ENCODE results near the gene WDR5. TPM values are rescaled to one million over a fixed set of nuclear protein-coding genes. Genes with fewer than 3 reads are reported as not detected.

Gene WDR5
- total RNA-seq, 4 donors from 2014 or later: 15.4 to 26.8 (median 23.1) TPM

- no peak for TF ChIP-seq POLR2A (IDR thresholded peaks at IDR 0.05)
- TF ChIP-seq, protein P1, sequence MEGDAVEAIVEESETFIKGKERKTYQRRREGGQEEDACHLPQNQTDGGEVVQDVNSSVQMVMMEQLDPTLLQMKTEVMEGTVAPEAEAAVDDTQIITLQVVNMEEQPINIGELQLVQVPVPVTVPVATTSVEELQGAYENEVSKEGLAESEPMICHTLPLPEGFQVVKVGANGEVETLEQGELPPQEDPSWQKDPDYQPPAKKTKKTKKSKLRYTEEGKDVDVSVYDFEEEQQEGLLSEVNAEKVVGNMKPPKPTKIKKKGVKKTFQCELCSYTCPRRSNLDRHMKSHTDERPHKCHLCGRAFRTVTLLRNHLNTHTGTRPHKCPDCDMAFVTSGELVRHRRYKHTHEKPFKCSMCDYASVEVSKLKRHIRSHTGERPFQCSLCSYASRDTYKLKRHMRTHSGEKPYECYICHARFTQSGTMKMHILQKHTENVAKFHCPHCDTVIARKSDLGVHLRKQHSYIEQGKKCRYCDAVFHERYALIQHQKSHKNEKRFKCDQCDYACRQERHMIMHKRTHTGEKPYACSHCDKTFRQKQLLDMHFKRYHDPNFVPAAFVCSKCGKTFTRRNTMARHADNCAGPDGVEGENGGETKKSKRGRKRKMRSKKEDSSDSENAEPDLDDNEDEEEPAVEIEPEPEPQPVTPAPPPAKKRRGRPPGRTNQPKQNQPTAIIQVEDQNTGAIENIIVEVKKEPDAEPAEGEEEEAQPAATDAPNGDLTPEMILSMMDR (IDR thresholded peaks at IDR 0.05): no peak
- no peaks in the 10 kb centered on the region for H3K27me3 ChIP-seq
- intact Hi-C loops (cut with DNase I): no loop called here
- no peak overlapping the region for H3K4me3 ChIP-seq
- no peak overlapping the region for H3K27ac ChIP-seq
- peaks cover 43 to 65% (median 48%) of the 10 kb centered on the region in 3 donors for H3K36me3 ChIP-seq
- WGBS, 2 donors: 60% methylated on average over 1 of the region's 20 CpGs; no CpG with 5 or more reads in 1 of the 2 donors
- no peak for DNase-seq
- no peaks in the 10 kb centered on the region for H3K9me3 ChIP-seq
- peaks cover 0 to 6% (median 4%) of the 10 kb centered on the region in 3 donors for H3K4me1 ChIP-seq
Measured at GRCh38 chr9:134158753-134159392, 23.0 kb downstream of the WDR5 start.

DNA sequence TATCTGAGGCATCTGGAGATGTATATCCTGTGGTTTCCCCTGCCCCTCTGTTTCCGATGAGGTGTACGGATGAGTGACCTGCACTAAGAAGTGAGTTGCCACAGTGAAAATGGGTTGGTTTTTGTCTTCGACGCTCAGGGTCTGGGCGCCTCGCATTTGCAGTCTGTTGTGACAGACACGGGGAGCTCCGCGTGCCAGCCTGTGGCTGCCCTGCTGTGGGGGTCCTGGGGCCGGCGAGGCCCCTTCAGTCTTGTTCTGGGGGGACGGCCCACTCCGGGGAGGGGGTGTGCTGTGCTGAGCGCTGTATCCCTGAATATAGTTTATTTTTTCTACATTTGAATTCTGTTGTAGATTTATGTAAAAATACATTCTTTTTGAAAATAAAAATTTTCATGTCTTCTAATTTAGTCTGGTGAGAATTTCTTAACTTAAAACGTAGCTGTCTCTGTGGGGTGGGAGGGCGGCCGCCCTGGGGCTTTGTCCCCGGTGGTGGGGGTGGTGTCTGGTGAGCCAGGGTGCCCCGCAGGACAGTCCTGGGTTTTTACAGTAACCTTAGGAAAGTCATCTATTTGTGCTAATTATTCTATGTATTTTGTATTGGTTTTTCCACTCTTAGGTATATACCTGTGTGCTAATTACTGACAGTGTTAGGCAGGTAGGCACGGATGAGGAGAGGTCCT lies 23.8 kb downstream of the WDR5 start:
- no peak for DNase-seq
- H3K9me3 ChIP-seq: no peaks in the 10 kb centered on the region
- no peaks in the 10 kb centered on the region for H3K27me3 ChIP-seq
- H3K27ac ChIP-seq: no peak overlapping the region
- H3K4me3 ChIP-seq: no peak overlapping the region
- peaks cover 34 to 56% (median 40%) of the 10 kb centered on the region in 3 donors for H3K36me3 ChIP-seq
- H3K4me1 ChIP-seq: peaks cover 0 to 6% (median 4%) of the 10 kb centered on the region in 3 donors
- WGBS, 2 donors: 87 to 89% methylated on average over 13 to 20 of the region's 20 CpGs
- intact Hi-C loops (cut with DNase I): no loop called here
- TF ChIP-seq POLR2A (IDR thresholded peaks at IDR 0.05): no peak
- TF ChIP-seq, protein P1 (IDR thresholded peaks at IDR 0.05): no peak

DNA sequence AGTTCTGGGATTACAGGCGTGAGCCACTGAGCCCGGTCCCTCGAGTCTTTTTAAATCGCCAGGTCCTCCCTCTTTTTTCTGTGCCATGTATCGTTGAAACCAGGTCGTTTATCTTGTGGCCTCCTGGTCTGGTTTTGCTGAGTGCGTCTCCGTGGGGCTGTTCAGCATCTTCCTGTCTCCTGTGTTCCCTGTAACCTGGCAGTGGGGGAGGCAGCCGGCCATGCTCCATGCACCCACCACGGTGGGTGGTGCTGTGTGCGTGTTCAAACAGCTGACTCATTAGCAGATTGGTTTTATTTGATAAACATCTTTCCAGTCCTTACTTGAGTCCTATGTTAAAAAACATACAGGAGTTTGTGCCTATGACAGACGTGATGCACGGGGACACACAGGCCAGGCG lies 25.8 kb downstream of the WDR5 start:
- no peak overlapping the region for H3K27ac ChIP-seq
- H3K36me3 ChIP-seq: peaks cover 16 to 37% (median 21%) of the 10 kb centered on the region in 3 donors
- no peak for DNase-seq
- H3K27me3 ChIP-seq: no peaks in the 10 kb centered on the region
- intact Hi-C loops (cut with DNase I): no loop called here
- no peak overlapping the region for H3K4me3 ChIP-seq
- peaks cover 0 to 6% (median 4%) of the 10 kb centered on the region in 3 donors for H3K4me1 ChIP-seq
- H3K9me3 ChIP-seq: no peaks in the 10 kb centered on the region
- 76 to 85% methylated on average over 11 to 14 of the region's 14 CpGs for WGBS, 2 donors
- TF ChIP-seq, protein P1 (IDR thresholded peaks at IDR 0.05): no peak
- no peak for TF ChIP-seq POLR2A (IDR thresholded peaks at IDR 0.05)

DNA sequence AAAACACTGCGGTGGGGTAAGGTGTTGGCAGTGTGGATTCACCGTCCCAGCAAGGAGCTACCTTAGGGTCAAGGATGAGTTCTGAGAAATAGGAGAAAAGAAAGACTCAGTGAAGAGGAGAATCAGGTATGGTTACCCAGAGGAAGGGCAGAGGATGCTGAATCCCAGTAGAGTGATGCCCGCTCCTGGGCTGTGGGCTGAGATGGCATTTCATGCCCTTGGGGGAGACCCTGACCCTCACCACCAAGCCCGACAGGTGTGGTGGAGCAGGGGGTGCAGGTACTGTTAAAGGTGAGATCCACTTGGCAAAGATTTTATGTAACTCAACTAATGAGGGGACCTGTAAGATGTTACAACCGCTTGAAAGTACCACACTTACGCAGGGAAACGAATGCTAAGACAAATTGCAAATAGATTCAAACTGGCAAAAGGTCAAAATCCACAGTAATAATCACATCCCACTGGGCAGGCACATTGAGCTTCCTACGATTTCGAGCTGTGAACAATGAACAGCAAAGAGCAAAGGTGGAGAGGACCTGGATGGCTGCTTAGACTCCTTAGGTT lies 26.4 kb downstream of the WDR5 start:
- no peaks in the 10 kb centered on the region for H3K27me3 ChIP-seq
- no peak for DNase-seq
- TF ChIP-seq POLR2A (IDR thresholded peaks at IDR 0.05): no peak
- TF ChIP-seq, protein P1 (IDR thresholded peaks at IDR 0.05): no peak
- 88 to 95% methylated on average over 9 of the region's 9 CpGs for WGBS, 2 donors
- intact Hi-C loops (cut with DNase I): no loop called here
- no peak overlapping the region for H3K27ac ChIP-seq
- H3K4me1 ChIP-seq: peaks cover 0 to 6% (median 4%) of the 10 kb centered on the region in 3 donors
- H3K4me3 ChIP-seq: no peak overlapping the region
- no peaks in the 10 kb centered on the region for H3K9me3 ChIP-seq
- peaks cover 13 to 30% (median 15%) of the 10 kb centered on the region in 3 donors for H3K36me3 ChIP-seq

DNA sequence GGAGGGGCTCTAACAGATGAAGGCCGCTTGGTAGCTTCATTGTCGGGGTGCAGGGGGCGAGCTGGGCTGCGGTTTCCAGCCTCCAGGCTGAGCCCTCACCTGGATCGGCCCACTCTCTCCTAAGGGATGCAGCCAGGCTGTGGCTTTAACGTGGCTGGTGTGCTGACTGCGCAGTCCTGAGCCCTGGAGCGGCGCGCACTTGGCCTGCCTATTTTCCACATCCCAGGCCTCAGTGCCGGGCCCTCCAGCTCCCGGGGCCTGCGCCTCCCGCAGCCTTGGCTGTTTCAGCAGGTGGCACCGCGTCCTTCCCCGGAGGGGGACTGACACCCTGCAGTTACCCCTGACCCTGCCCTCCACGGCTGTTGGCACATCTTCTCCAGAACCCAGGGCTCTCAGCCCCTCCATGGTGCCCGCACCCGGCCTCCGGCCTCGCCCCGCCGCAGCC lies 27.1 kb downstream of the WDR5 start:
- 61 to 73% methylated on average over 13 to 18 of the region's 24 CpGs for WGBS, 2 donors
- Histone ChIP-seq H3K4me3 (no peak overlapping the region), H3K27me3 (no peaks in the 10 kb centered on the region), H3K4me1 (peaks cover 0 to 6% (median 4%) of the 10 kb centered on the region in 3 donors), H3K27ac (no peak overlapping the region), H3K9me3 (no peaks in the 10 kb centered on the region), H3K36me3 (peaks cover 8 to 24% (median 8%) of the 10 kb centered on the region in 3 donors)
- no peak for DNase-seq
- TF ChIP-seq POLR2A (IDR thresholded peaks at IDR 0.05): no peak
- TF ChIP-seq, protein P1 (IDR thresholded peaks at IDR 0.05): no peak
- intact Hi-C loops (cut with DNase I): no loop called here

Data from esophagus squamous epithelium (tissue), 5 donors.